ENCODE data around the gene PDE6G.

DNA sequence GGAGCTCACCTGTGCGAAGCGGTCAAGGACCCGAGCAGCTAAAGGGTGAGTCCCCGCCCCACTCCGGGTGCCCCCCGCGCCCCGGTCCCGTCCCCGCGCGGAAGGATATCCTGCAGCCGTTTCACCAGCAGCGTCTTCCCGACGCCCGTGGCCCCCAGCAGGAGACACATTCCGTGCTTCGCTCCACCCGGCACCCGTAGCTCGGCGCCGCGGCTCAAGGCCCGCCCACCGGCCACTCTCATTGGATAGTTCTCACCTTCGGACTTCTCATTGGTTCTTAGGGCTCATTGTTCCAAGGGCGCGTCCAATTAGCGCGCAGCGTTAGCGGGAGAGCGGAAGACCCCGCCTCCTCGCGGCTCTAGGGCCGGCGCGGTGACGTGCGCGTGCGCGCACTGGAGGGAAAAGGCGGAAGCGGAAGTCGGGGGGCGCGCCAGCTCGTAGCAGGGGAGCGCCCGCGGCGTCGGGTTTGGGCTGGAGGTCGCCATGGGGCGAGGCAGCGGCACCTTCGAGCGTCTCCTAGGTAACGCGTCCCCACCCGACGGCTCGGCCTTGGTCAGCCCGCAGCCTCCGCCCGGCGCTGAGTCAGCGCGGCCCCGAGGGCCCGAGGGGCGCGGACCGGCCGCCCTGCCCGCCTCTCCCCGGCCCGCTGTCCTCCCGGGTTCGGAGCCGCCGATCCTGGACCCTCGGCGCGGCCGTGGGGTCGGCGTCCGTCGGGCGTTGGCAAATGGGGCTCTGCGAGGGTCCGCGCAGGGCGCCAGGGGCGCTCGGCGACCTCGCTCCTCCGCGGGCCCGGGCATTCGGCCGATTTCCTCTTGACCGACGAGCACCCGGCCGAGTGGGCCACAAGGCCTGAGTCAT is 27.5 kb upstream of the PDE6G start, which contains the start of the genes ARL16 and HGS:
- TF ChIP-seq, protein P1, sequence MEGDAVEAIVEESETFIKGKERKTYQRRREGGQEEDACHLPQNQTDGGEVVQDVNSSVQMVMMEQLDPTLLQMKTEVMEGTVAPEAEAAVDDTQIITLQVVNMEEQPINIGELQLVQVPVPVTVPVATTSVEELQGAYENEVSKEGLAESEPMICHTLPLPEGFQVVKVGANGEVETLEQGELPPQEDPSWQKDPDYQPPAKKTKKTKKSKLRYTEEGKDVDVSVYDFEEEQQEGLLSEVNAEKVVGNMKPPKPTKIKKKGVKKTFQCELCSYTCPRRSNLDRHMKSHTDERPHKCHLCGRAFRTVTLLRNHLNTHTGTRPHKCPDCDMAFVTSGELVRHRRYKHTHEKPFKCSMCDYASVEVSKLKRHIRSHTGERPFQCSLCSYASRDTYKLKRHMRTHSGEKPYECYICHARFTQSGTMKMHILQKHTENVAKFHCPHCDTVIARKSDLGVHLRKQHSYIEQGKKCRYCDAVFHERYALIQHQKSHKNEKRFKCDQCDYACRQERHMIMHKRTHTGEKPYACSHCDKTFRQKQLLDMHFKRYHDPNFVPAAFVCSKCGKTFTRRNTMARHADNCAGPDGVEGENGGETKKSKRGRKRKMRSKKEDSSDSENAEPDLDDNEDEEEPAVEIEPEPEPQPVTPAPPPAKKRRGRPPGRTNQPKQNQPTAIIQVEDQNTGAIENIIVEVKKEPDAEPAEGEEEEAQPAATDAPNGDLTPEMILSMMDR (IDR thresholded peaks at IDR 0.05), result no peak
- no peak for TF ChIP-seq EZH2phosphoT487 (IDR thresholded peaks at IDR 0.05)
